ENCODE data around the gene BIN1.

The BIN1 gene, protein sequence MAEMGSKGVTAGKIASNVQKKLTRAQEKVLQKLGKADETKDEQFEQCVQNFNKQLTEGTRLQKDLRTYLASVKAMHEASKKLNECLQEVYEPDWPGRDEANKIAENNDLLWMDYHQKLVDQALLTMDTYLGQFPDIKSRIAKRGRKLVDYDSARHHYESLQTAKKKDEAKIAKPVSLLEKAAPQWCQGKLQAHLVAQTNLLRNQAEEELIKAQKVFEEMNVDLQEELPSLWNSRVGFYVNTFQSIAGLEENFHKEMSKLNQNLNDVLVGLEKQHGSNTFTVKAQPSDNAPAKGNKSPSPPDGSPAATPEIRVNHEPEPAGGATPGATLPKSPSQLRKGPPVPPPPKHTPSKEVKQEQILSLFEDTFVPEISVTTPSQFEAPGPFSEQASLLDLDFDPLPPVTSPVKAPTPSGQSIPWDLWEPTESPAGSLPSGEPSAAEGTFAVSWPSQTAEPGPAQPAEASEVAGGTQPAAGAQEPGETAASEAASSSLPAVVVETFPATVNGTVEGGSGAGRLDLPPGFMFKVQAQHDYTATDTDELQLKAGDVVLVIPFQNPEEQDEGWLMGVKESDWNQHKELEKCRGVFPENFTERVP

DNA sequence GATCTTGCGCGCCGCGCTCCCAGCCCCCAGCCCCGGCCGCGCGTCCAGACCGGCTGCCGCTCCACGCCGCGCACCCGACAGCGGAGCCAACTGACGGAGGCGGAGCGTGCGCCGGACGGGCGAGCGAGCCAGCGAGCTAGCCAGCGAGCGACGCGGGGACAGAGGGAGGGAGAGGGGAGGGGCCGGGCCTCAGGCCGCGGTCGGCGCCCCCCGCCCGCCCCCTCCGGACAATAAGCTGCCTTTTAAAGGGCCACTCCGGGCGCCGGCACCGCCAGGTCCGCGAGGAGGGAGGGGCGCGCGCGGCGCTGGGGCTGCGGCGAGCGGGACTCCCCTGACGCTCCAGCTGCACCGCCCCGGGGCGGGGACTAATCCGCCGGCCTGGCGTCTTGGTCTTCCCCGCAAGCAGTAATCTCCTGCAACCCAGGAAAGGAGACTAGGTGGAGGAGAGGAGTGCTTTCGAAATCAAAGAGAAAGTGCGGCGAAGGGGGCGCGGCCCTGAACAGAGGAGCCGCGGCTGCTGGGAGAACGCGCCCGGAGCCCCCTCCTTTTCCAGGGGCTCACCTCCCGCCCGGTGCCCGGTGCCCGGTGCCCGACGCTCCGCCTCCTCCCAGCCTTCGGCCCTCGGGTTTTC, at the start of gene BIN1:
Gene BIN1, minus strand, starts transcription at position 164 of the 631 bp plus-strand sequence. CDS start 211 bp downstream, outside the sequence.
- peak; percentile 55 for DNase-seq

DNA sequence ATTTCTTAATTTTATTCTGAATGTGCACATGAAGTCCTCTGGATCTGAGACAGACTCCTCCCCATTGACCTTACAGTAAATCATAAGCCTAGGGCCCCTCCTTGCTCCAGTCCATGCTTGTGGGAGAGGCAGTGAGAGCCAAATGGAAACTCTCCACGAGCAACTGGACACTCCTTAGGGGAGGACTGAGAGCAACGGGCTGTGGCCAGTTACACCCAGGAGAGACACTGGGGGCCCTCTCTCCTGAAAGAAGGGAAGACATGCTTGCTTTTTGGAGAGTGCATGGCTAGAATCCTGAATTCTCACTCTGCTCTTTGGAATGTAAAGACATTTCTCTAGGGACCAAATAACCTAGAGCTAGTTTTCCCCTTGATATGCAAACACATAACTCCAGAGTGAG, 49.0 kb upstream of the BIN1 start:
- no peak for DNase-seq

DNA sequence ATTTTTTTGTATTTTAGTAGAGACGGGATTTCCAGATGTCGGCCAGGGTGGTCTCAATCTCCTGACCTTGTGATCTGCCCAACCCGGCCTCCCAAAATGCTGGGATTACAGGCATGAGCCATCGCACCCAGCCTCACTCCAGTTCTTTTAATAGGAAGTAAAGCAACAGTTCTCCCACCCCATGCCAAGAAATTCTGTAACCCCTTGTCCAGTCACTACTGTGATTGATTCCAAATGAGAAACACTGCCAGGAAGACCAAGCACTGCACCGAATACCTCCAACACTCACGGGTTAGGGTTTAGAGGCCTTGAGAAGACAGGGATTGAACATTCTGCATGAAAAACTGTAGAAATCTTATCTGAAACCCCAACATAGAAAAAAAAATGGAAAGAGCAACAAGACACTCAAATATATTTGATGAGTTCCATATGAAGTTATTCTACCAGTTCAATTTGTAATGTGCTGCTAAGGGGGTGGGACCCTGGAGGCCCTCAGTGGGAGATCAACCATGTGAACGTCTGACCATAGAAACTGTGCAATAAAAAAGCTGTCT, 48.2 kb upstream of the BIN1 start:
- DNase-seq: no peak

DNA sequence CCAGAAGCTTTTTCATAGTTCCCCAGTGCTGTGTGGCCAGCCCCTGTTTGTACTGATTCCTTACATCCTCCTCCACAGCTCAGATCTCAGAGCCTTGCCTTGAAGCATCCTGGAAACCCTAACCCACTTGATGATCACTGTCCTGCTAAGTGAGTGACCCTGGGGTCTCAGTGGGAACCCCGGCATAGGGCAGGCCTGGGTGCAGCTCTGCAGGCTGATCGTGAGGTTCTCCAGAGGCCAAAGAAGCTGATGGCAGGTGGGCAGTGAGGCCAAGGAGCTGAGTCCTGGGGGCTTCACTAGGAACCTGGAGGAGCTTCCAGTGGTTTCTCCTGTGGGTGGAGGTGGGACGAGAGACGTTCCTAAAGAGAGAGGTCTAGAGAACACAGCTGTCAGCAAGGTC, 47.4 kb upstream of the BIN1 start:
- no peak for DNase-seq

DNA sequence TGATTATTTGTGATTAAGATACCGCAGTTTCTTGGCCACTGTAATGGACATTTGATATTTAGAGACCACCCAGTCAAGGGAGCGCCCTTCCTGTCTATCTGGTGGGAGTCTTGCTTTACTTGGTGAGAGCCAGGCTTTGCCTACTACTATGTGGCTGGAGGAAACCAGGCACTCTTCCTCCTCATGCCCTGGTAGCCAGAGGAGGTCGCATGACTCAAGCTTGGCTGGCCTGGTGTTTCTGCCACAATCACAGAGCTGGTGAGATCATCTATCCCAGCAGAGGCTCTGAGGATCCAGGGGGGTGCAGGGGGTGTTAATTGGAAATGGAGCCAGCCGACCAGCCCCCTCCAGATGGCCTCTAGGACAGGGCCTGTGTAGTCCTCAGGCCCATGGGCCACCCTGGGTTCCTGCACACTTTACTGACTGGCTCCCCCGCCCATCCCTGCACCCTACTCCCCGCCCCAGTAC, 46.8 kb upstream of the BIN1 start:
- DNase-seq: no peak

DNA sequence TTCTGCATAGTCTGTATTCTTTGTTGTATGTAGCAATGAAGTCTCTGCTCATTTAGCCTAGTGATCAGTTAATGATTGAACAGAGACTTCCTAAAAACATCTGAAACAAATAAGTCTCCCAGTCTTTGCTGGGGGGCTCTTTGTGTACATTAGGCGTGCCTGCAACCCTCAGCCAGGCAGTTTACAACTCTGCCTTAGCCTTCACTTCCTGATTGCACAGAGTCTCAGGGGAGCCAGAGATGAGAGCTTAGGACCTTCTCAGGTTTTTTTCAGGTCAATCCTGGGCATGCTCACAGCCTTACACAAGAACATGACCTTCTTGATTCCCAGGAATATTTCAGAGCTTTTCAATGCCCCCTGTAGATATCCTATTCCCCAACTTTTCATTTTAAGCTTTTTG, 44.0 kb upstream of the BIN1 start:
- no peak for DNase-seq

DNA sequence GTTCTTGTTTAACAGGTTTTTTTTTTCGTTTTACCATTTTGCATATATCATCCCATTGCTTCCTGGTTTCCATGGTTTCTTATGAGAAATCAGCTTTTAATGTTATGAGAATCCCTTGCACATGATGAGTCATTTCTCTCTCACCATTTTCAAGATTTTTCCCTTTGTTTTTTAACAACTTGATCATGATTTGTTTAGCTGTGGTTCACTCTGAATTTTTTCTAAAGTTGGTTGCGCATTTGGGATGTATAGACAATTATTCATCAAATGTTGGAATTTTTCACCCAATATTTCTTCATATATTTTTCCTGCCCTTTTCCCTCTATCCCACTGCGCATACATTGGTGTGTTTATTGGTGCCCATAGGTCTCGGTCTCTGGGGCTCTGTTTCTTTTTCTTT, 42.4 kb upstream of the BIN1 start:
- no peak for DNase-seq

DNA sequence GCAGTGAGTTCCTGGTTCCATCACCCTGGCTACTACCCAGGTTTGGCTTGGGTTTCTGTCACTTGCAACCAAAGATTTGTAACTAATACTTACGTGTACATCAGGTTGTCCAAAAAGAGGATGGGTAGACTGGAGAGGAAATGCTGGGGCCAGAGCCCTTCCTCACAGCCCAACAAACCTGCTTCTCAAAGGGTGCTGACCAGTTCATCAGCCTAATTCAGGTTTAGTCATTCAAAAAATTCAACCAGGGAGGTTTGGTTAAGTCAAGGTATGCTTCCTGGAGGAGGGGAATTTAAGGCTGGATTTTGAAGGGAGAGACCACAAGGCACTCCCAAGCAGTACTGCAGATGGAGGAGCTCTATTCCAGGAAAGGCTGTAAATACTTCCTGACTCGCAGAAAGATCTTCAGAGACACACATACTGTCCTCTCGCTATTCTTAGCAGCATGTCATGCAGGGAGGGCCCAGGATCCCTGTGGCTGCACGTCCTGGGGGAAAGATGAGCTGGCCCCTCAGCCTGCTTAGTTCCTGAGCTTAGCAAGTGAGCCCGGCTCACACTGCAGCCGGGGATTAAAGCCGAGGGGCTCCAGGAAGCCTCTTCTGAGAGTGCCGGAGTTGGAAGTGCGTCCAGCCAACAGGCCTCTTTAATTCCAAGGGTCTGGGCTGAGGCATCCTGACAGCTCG, 40.0 kb upstream of the BIN1 start:
- no peak for DNase-seq

DNA sequence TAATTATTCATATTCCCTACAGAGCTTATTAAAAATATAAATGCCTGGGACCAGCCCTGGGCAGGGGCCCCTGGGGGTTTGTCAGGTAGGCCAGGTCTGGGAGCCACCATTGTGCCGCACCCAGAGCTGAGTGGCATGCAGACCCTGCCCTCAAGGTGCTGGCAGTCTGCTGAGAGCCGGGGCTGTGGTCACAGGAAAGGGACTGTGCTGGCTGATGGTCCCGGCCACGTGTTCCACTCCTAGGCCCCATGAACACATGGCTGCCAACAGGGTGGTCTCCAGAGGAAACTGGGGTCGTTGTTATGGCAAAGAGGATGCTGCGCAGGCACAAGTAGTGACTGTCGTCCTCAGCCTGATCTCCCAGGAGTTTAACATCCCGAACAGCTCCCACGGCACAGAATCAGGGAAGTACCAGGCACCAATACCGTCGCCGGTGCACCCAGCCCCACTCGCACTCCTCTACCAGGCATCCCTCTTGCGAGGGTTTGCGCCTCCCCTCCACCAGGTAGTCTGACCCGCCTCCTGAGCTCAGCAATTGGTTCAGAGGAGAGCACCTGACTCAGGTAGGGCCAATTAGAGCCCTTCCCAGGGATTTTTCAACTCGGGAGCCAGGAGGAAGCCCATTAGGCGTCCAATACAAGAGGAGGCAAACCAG, 39.2 kb upstream of the BIN1 start:
- no peak for DNase-seq

DNA sequence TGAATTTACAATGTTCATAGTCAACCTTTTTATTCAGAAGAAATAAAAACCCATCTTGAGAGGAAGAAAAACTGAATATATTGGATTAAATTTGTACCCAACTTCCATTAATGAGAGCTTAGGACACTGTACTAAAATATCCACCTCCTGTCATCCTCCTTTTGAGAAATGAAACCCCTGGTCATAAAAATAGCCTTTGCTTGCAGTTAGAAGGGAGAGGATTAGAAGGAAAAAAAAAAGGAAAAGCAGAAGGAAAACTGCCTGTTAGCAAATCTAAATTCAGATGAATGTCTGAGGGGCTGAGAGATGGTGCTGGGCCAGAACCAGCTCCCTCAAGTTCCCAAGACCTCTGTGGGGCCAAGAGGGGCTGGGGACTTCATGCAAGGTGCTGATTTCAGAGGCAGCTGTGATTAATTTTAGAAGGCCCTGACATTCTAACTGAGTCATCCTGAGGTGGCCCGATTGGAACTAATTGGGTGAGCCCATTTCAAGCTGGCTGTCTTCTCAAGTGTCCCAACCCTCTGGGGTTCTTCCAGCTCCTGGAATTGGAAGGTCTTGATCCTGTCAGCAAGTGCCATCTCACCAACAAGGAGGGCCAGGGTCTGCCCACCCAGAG, 38.4 kb upstream of the BIN1 start:
- no peak for DNase-seq

DNA sequence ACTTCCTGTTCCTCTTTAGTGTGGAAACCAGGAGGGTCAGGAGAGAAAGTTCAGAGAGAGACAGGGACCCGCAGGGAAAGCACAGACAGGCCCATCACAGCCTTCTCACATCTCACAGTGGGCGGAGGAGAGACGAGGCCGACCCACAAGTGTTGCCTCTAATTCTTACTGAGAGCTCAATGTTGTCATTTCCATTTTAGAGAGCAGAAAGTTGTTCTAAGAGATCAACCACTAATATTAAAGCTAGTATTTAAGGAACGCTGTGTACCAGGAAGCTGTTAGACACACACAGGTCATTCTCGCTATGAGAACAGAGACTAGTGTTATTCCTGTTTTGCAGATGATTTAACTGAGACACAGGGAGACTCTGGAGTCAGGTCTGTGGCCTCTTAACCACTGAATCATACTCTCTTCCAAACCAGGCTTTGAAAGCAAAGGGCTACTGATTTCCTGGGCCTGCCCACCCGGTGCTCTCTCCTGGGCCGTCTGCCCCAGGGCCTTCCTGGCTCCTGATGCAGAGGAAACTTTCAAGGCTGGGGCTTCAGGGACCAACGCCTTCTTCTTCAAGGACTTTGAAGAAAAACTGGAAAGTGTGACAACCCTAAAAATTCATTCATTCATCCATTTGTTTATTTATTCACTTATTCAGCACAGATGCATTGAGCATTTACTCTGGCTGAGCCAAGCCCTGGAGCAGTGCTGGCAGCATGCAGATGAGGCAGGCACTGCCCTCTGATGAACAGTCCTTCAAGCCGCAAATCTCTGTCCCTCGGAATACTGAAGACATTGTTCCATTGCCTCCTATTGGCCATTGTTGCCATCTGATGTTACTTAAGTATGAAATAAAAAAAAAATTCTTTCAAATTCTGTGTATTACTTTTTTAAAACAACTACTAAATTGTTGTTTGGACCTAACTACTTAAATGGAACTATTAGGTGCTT, 37.2 kb upstream of the BIN1 start:
- no peak for DNase-seq

DNA sequence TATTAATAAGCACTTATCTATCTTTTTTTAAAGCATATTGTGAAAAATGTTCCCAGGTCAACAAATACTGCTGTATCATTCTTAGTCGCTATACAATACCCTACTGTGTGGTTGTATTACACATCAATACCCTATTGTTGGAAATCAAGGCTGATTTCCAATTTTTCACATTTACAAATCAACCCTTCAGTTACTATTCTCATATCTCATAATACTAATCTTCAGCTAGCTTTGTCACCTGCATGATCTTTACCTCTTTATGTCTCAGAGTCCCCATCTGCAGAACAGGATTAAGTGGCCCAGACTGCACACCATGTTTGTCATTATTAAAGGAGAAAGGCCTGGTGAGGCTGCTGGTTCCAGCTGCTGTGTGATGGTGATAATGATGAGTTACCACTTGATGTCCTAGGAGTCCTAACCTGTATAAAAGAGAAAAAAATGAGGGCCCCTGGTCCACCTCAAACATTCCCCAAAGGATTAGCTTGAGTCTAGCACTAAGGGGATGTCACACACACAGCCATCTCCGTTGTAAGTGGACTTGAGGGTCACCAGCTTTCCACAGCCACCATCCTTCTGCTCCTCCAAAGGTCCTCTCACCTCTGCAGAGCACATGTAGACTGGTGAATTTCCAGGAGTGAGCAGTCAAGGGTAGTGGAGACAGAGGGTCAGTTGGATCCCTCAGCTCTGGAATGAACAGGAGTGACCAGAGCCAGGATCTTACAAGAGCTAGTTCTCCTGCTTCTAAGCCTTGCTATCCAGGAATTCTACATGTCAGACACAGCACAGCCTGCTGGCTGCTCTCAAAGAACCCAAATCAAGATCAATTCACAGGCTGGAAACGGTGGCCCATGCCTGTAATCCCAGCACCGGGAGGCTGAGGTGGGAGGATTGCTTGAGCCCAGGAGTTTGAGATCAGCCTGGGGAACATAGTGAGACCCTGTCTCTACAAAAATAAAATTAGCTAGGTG, 36.0 kb upstream of the BIN1 start:
- DNase-seq: no peak

DNA sequence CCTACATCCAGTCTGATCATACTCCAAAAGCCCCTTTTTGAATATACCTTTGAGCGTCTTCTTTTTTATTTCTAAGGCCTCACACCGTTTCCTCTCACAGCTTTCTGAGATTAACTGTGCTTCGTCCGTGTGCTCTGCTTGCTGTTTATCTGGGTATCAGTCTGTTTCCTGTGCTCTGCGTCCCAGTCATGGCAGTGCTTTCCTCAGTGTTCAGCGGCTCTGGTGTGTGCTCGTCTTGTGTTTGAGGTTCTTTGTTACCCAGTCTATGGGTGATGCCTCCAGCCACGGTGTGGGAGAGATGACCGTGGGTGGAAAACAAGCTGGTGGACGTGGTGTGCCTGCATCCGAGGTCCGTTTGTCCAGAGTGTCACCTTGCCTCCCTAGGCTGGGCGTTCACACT, 33.6 kb upstream of the BIN1 start:
- DNase-seq: no peak

DNA sequence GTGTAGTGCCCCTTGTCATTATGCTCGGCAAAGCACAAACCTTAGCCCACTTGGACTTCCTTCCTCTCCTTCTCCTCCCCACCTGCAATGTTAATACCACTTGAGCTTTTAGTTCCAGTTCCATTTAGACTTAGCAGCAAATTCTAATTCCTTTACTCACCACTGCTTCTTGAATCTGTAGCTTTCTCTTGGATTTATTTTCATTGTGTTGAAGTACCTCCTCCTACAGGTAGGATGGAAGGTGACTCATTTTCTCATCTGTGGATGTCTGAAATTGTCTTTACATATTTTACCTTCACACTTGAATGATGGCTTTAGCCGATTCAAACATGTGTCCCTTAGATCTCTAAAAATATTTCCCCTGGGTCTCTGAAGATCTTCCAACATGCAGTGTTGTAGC, 32.8 kb upstream of the BIN1 start:
- no peak for DNase-seq

DNA sequence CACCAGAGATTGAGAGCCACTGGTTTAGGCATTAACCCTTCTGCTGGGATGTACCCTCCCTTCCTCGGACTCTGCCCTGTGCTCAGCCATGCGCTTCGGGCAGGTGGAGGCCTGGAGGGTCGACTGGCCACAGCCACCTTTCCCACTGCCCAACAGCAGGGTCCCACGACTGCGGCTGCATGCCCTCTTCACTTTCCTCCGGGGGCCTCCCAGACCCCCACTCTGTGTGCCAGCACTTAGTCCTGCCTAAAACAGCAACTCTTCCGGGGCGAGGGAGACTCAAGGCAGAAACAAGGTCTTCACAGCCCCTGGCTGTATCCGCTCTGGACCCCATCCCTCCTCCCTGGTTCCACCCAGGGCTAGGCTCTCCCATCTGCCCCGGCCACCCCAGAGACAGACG, 31.3 kb upstream of the BIN1 start:
- no peak for DNase-seq

DNA sequence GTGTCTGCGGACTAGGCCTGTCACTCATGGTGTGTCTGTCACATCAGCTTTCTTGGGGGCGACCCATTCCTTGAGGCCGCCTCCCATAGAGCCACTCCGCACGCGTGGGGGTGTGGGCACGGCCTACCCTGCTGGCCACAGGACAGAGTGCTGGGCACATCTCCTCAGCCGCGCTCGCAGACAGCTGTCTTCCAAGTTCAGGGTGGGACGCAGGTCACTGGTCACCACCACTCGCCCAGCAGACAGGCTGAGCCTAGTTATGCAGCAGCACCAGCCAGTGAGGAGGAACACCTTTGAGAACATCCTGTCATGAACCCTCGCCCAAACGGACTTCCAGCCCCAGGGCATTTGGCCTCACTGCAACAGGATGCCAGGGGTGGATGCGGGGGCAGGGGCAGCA, 30.8 kb upstream of the BIN1 start:
- no peak for DNase-seq

DNA sequence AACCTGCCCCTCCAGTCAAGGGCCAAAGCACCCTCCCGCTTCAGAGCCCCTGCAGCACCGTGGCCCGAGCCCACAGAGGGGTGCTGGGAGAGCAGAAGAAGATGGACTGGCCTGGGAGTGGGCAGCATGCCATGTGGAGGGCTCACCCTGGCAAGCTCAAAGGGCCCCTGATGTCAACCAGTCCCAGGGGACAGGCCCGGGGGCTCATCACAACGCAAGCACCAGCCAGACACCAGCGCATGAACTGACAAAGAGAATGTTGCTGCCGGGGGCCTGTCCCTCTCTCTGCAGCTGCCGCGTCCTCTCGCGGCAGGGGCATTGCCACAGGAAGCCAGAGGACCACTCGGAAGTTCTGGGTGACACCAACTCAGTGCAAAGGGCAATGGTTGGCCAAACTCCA, 30.3 kb upstream of the BIN1 start:
- no peak for DNase-seq

DNA sequence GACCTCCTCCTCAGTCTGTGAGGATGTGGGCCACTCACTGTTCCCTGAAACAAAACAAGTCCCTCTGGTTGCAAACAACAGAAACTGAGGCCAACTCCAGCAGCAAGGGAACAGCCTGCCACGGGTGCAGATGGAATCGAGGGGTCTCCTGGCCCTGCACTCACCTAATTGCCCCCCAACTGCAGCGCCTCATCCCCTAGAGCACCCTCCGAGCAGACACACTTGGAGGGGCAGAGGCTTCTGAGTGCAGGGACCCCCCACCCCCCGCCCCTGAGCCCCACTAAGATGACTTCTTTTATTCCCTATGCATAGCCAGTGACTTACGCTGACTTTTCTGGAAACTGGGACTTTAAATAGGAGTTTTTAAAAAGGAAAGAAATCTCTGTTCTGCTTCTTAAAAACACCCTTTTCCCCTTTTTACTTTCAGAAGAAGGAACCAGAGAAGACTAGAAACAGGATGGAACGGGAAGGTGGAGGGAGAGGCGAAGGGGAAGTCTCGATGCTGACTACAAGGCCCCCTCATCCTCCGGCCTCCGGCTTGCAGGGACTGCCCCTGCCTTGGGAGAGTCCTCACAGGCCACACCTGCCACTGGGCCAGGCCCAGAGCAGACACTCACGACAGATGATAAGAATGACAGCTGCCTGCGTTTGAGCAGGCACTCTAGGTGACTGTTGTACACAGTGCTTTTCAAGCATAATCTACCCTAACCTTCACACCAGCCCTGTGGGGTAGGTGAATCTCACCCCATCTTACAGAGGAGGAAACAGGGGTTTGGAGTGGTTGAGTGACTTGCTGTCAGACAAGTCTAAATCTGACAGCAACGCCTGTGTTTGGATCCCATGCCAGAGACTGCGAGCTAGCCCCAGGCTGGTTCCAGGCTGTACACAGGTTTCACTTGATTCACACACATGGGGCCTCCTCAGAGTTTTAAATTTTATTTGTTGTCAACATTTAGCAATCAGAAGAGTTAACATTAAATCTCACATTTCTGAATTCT, 28.2 kb upstream of the BIN1 start:
- no peak for DNase-seq

DNA sequence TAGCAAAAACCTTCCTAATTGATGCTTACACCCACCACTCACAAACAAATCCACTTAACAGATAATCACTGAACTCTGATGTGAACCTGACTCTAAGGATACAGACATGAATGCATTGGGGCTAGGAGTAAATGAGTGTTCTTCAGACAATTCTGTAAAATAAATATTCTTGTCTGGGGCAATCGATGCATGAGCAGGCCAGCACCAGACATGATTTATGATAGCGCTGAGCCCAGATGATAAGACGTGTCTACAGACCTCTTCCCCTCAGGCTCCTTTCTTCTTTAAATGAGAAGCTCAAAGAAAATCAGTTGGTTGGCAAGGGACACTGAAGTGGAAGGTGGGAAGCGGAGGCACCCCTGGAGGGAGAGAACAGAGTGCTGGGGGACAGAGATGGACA, 27.3 kb upstream of the BIN1 start:
- no peak for DNase-seq

Measured in activated gamma-delta T cell treated with Interleukin-2 at 50 U/mL for 16 hours (primary cell).